ENCODE measurements around the gene SELENON. TPM values are rescaled to one million over a fixed set of nuclear protein-coding genes. Genes with fewer than 3 reads are reported as not detected.

The SELENON gene
- total RNA-seq, 1 experiment from 2014 or later, result 16.9 TPM

- no peak for DNase-seq (ENCODE audit: low read depth)
- in situ Hi-C loops (cut with HindIII; ENCODE audit: low pct_unique_long_range_greater_than_20kb, low sequenced_read_pairs), result no loop called here
Measured at GRCh38 chr1:25804244-25804963, 4.4 kb downstream of the SELENON start.

GRCh38 chr1:25804964-25805862 is 5.2 kb downstream of the SELENON start:
- in situ Hi-C loops (cut with HindIII; ENCODE audit: low pct_unique_long_range_greater_than_20kb, low sequenced_read_pairs), result no loop called here
- no peak for DNase-seq (ENCODE audit: low read depth)

GRCh38 chr1:25805863-25806225 is 5.9 kb downstream of the SELENON start:
- DNase-seq (ENCODE audit: low read depth), result no peak
- in situ Hi-C loops (cut with HindIII; ENCODE audit: low pct_unique_long_range_greater_than_20kb, low sequenced_read_pairs), result no loop called here

GRCh38 chr1:25806418-25806817 is 6.4 kb downstream of the SELENON start:
- in situ Hi-C loops (cut with HindIII; ENCODE audit: low pct_unique_long_range_greater_than_20kb, low sequenced_read_pairs), result no loop called here
- no peak for DNase-seq (ENCODE audit: low read depth)

- DNase-seq (ENCODE audit: low read depth), result no peak
- in situ Hi-C loops (cut with HindIII; ENCODE audit: low pct_unique_long_range_greater_than_20kb, low sequenced_read_pairs), result no loop called here
Measured at GRCh38 chr1:25807480-25808390, 7.7 kb downstream of the SELENON start.

- in situ Hi-C loops (cut with HindIII; ENCODE audit: low pct_unique_long_range_greater_than_20kb, low sequenced_read_pairs), result no loop called here
- DNase-seq (ENCODE audit: low read depth), result no peak
Measured at GRCh38 chr1:25808481-25809244, 8.7 kb downstream of the SELENON start.

- DNase-seq (ENCODE audit: low read depth), result no peak
- in situ Hi-C loops (cut with HindIII; ENCODE audit: low pct_unique_long_range_greater_than_20kb, low sequenced_read_pairs), result no loop called here
Measured at GRCh38 chr1:25809283-25809926, 9.4 kb downstream of the SELENON start.

GRCh38 chr1:25809929-25810328 is 9.9 kb downstream of the SELENON start:
- in situ Hi-C loops (cut with HindIII; ENCODE audit: low pct_unique_long_range_greater_than_20kb, low sequenced_read_pairs), result no loop called here
- DNase-seq (ENCODE audit: low read depth), result no peak

GRCh38 chr1:25810341-25811299 is 10.6 kb downstream of the SELENON start:
- in situ Hi-C loops (cut with HindIII; ENCODE audit: low pct_unique_long_range_greater_than_20kb, low sequenced_read_pairs), result no loop called here
- DNase-seq (ENCODE audit: low read depth), result peak; percentile 52

- DNase-seq (ENCODE audit: low read depth), result no peak
- in situ Hi-C loops (cut with HindIII; ENCODE audit: low pct_unique_long_range_greater_than_20kb, low sequenced_read_pairs), result no loop called here
Measured at GRCh38 chr1:25811384-25812082, 11.5 kb downstream of the SELENON start.

GRCh38 chr1:25813071-25813733 is 13.2 kb downstream of the SELENON start:
- no peak for DNase-seq (ENCODE audit: low read depth)
- in situ Hi-C loops (cut with HindIII; ENCODE audit: low pct_unique_long_range_greater_than_20kb, low sequenced_read_pairs), result no loop called here

GRCh38 chr1:25813734-25814471 is 13.9 kb downstream of the SELENON start:
- in situ Hi-C loops (cut with HindIII; ENCODE audit: low pct_unique_long_range_greater_than_20kb, low sequenced_read_pairs), result no loop called here
- no peak for DNase-seq (ENCODE audit: low read depth)

GRCh38 chr1:25814549-25815087 is 14.6 kb downstream of the SELENON start:
- in situ Hi-C loops (cut with HindIII; ENCODE audit: low pct_unique_long_range_greater_than_20kb, low sequenced_read_pairs), result no loop called here
- DNase-seq (ENCODE audit: low read depth), result no peak

- in situ Hi-C loops (cut with HindIII; ENCODE audit: low pct_unique_long_range_greater_than_20kb, low sequenced_read_pairs), result no loop called here
- no peak for DNase-seq (ENCODE audit: low read depth)
Measured at GRCh38 chr1:25815208-25816111, 15.5 kb downstream of the SELENON start.
